Measurements from ENCODE around the gene ZNF410.

GRCh38 chr14:73842201-73842600 lies 44.5 kb upstream of the ZNF410 start:
- TF ChIP-seq FOXM1 (IDR thresholded peaks at IDR 0.05; ENCODE audit: borderline replicate concordance) (no peak), PKNOX1 (IDR thresholded peaks at IDR 0.05) (no peak), ZNF384 (IDR thresholded peaks at IDR 0.05) (no peak), LEF1 (IDR thresholded peaks at IDR 0.05; ENCODE audit: borderline replicate concordance) (no peak), ELF4 (IDR thresholded peaks at IDR 0.05) (no peak), SUZ12 (IDR thresholded peaks at IDR 0.05) (no peak), NFRKB (IDR thresholded peaks at IDR 0.05) (no peak), HDGF (IDR thresholded peaks at IDR 0.05; ENCODE audit: borderline replicate concordance) (no peak), SP1 (IDR thresholded peaks at IDR 0.05) (no peak)
